Astrocyte of the spinal cord (primary cell): ENCODE results near the gene ADGRV1.
"Not testable (repeated sequence)": the region's sequence is repeated elsewhere in the genome, so short reads cannot be mapped to it uniquely, and the experiment has no call there.

Experiments
- DNase-seq: peaks from one replicate; pipeline ENCODE4 v3.0.0; 2011; ENCODE audit warnings: low read depth, low spot score
- H3K4me3 ChIP-seq: 2 replicates; pipeline ENCODE4 v1.5.1; 2011; ENCODE audit warnings: low read depth, mild to moderate bottlenecking, low read length, moderate library complexity
- in situ Hi-C: cut with HindIII; loops from 2 replicates; pipeline ENCODE4 v1.10.0; 2017; ENCODE audit warnings: low sequenced_read_pairs
- TF ChIP-seq, protein P1 (sequence below): IDR thresholded peaks from 2 replicates; pipeline ENCODE4 v1.5.1; 2012; ENCODE audit warnings: low read depth, mild to moderate bottlenecking, low read length, inconsistent platforms

The ADGRV1 gene

GRCh38 chr5:90912476-90912875 lies 353.9 kb downstream of the ADGRV1 start:
- in situ Hi-C loops = no loop called here
- TF ChIP-seq, protein P1, sequence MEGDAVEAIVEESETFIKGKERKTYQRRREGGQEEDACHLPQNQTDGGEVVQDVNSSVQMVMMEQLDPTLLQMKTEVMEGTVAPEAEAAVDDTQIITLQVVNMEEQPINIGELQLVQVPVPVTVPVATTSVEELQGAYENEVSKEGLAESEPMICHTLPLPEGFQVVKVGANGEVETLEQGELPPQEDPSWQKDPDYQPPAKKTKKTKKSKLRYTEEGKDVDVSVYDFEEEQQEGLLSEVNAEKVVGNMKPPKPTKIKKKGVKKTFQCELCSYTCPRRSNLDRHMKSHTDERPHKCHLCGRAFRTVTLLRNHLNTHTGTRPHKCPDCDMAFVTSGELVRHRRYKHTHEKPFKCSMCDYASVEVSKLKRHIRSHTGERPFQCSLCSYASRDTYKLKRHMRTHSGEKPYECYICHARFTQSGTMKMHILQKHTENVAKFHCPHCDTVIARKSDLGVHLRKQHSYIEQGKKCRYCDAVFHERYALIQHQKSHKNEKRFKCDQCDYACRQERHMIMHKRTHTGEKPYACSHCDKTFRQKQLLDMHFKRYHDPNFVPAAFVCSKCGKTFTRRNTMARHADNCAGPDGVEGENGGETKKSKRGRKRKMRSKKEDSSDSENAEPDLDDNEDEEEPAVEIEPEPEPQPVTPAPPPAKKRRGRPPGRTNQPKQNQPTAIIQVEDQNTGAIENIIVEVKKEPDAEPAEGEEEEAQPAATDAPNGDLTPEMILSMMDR = no peak
- no peak for DNase-seq
- H3K4me3 ChIP-seq = no peak overlapping the region

DNA sequence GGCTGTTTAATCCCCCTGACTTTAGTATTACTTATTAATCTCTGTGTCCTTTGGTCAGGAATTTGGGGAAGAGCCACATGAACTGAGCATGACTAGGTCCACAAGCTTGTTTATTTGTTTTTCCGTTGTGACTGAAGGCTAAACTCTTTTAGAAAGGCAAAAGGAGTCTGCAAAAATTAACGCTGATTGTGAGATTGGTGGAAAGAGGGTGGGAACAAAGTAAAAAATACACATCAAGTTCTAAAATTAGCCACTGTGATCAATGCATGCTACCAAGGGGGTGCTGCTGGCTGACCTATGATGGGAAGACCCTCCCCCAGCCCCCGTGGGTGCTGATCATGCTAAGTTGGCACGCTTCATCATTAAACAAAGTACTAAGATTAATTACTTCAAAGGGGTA lies 356.8 kb downstream of the ADGRV1 start:
- DNase-seq = no peak
- no peak overlapping the region for H3K4me3 ChIP-seq
- TF ChIP-seq, protein P1 = no peak
- in situ Hi-C loops = no loop called here

DNA sequence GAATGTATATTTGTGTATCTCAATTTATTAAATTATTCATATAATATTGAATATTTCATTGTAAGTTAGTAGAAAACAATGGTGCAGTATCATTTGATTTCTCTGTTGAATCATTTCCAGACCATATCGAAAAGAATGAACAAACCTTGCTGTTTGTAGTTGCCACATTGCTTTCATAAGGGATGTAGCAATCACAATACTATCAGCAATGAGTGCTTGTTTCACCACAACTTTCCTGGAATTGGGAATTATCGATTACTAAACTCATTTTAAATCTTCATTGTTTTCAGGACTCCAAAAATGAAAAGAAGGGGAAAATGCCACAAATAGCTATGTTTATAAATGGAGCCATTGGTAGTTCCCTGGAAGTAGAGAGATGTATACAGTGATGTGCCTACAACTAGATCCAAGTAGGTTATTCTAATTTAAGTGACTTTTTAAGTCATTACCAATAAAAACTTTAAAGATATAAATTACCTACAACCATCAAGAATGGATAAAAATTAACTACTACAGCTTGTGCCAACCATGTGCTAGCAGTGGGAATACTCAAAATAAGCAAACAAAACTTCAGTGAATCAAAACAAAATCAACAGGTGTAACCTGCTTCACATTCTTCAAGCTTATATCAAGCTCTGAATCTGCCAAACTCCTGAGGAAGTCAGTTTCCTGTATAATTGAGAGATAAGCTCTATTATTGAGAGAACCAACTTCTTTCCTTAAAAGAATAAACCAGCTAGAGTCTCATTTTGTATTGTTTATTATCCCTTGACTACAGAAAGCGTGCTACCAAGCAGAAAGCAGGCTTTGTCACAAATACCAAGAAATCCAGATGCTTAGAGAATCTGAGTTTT lies 358.6 kb downstream of the ADGRV1 start:
- in situ Hi-C loops = no loop called here
- no peak for DNase-seq
- TF ChIP-seq, protein P1 = no peak
- no peak overlapping the region for H3K4me3 ChIP-seq

GRCh38 chr5:90917928-90918668 lies 359.5 kb downstream of the ADGRV1 start:
- in situ Hi-C loops = no loop called here
- H3K4me3 ChIP-seq = no peak overlapping the region
- TF ChIP-seq, protein P1 = no peak
- DNase-seq = no peak

DNA sequence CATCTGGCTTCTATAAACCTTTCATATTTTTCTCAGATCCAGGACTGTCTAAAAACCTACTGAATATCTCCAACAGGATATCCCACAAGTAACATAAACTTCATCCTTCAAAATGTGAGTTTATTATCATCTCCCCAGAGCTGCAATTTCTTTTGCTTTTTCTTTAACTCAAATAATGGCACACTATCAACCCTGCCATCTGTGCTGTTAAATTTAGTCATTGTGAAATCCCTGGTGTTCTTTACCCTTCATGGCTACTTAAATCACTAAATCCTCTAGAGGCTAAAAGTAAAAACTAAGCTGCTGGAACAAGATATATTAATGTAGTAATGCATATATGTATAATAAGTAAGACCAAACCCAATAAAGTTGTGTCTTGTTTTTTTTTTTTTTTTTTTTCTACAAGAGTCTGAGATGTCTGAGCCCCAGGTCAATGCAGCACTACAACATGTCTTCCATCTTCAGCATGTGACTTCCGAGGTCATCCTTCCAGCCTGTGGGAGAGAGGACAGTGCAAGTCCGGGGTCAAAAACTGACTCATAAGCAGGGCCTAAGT lies 362.9 kb downstream of the ADGRV1 start:
- TF ChIP-seq, protein P1 = no peak
- no peak for DNase-seq
- H3K4me3 ChIP-seq = no peak overlapping the region
- in situ Hi-C loops = no loop called here

GRCh38 chr5:90924222-90924621 lies 365.6 kb downstream of the ADGRV1 start:
- in situ Hi-C loops, DNase-seq, H3K4me3 ChIP-seq: not testable (repeated sequence)

GRCh38 chr5:90929013-90929839 lies 370.6 kb downstream of the ADGRV1 start:
- DNase-seq, H3K4me3 ChIP-seq, in situ Hi-C loops: not testable (repeated sequence)
